ENCODE measurements around the gene ETFDH.

ETFDH gene

GRCh38 chr4:158756588-158756987 is 84.5 kb downstream of the ETFDH start:
- no peak for DNase-seq (ENCODE audit: low spot score)
- Histone ChIP-seq H3K4me3 (no peak overlapping the region), H3K27ac (no peak overlapping the region)
- no peak for TF ChIP-seq CTCF (IDR thresholded peaks at IDR 0.05)

- H3K4me3 ChIP-seq, result no peak overlapping the region
- TF ChIP-seq CTCF (IDR thresholded peaks at IDR 0.05), result no peak
- DNase-seq (ENCODE audit: low spot score), result no peak
These were observed 86.0 kb downstream of the ETFDH start for GRCh38 chr4:158758142-158758541.

GRCh38 chr4:158758703-158759102 is 86.6 kb downstream of the ETFDH start:
- no peak for TF ChIP-seq CTCF (IDR thresholded peaks at IDR 0.05)
- H3K4me3 ChIP-seq, result no peak overlapping the region
- H3K27ac ChIP-seq, result no peak overlapping the region
- no peak for DNase-seq (ENCODE audit: low spot score)

More at GRCh38 chr4:158758142-158758541, 86.0 kb downstream of the ETFDH start:
- H3K27ac ChIP-seq, result no peak overlapping the region
